ENCODE results near the gene DNAJC4. TPM values are rescaled to one million over a fixed set of nuclear protein-coding genes. Genes with fewer than 3 reads are reported as not detected.

DNAJC4 gene
- total RNA-seq, 1 experiment from 2014 or later = 19.5 TPM

DNA sequence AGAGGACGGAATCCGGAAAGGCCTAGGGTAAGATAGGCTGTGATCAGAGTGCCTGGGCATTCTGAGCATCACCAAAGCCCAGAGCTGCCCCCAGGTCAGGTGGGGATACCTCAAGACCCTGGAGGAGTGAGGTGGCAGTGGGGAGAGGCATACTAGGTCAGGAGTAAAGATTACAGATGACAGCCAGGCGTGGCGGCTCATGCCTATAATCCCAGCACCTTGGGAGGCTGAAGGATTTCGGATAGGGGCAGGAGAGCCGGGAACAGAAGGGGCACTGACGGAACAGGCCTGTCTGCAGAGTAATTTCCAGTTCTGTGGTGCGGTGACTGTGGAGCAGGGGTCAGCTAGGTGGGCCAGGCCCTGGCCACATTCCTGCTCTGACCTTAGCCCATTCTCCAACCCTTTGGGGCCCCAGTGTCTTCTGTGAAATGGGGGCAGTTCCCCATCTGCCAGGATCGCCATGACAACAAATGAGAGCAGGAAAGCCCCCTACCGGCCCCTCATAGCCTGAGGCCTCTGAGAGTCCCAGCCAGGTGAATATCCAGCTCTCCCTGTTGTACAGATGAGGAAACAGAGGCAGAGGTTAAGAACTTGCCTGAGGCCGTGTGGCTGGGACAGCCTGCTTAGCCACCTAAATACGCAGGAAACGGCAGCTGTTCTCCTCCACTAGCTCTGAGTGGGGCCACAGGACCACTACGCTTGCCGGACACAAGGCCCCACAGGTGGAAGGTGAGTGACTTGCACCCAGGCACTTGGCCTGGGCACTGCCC, 44.9 kb downstream of the DNAJC4 start:
- peak overlapping the region; percentile 79 for H3K27ac Mint-ChIP-seq (ENCODE audit: low read depth, unreplicated experiment)
- no peak overlapping the region for H3K4me3 Mint-ChIP-seq (ENCODE audit: unreplicated experiment)
- intact Hi-C loops (cut with micrococcal nuclease) = no loop called here
- POLR2A ChIA-PET = interaction anchor here (0.6 to 3.0 kb wide), 9 partner anchors 11 to 1696 kb away, joined by 3 to 24 read pairs (median 4); partner anchors contain the start of genes GPR137 and PLCB3
- no TSS peak for BruUV-seq (replicated peaks)
- no peaks in the 10 kb centered on the region for H3K9me3 Mint-ChIP-seq (ENCODE audit: unreplicated experiment)
- H3K27me3 Mint-ChIP-seq (ENCODE audit: insufficient read depth, unreplicated experiment) = no peaks in the 10 kb centered on the region
- TF ChIP-seq, protein P1, sequence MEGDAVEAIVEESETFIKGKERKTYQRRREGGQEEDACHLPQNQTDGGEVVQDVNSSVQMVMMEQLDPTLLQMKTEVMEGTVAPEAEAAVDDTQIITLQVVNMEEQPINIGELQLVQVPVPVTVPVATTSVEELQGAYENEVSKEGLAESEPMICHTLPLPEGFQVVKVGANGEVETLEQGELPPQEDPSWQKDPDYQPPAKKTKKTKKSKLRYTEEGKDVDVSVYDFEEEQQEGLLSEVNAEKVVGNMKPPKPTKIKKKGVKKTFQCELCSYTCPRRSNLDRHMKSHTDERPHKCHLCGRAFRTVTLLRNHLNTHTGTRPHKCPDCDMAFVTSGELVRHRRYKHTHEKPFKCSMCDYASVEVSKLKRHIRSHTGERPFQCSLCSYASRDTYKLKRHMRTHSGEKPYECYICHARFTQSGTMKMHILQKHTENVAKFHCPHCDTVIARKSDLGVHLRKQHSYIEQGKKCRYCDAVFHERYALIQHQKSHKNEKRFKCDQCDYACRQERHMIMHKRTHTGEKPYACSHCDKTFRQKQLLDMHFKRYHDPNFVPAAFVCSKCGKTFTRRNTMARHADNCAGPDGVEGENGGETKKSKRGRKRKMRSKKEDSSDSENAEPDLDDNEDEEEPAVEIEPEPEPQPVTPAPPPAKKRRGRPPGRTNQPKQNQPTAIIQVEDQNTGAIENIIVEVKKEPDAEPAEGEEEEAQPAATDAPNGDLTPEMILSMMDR (IDR thresholded peaks at IDR 0.05; ENCODE audit: unreplicated experiment) = no peak
- no peak for DNase-seq (ENCODE audit: unreplicated experiment)
- CTCF ChIA-PET = interaction anchor here (0.6 to 4.5 kb wide), 3 partner anchors 17 to 81 kb away, joined by 3 to 37 read pairs (median 23); partner anchors contain the start of gene CATSPERZ
- peaks cover 4% of the 10 kb centered on the region for H3K4me1 Mint-ChIP-seq (ENCODE audit: insufficient read depth, unreplicated experiment)
- H3K36me3 Mint-ChIP-seq (ENCODE audit: insufficient read depth, unreplicated experiment) = peaks cover 35% of the 10 kb centered on the region

DNA sequence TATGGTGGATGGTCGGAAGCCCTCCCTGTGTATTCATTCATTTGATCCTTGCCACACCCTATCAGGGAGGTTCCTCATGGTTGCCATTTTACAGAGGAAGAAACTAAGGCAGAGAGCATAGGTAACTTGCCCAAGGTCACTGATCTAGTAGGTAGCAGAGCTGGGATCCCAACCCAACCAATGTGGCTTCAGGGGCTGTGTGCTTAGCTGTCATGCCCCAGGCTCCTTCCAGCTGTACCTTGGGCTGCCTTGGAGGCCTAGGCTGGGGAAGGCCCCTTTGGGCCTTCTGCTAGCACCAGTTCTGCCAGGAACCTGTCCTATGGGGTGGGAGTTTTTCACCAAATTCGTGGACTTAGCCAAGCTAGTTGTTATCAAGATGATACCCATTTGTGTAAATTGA, 45.5 kb downstream of the DNAJC4 start:
- Mint-ChIP-seq H3K36me3 (ENCODE audit: insufficient read depth, unreplicated experiment) (peaks cover 39% of the 10 kb centered on the region), H3K4me1 (ENCODE audit: insufficient read depth, unreplicated experiment) (peaks cover 4% of the 10 kb centered on the region), H3K4me3 (ENCODE audit: unreplicated experiment) (no peak overlapping the region), H3K27me3 (ENCODE audit: insufficient read depth, unreplicated experiment) (no peaks in the 10 kb centered on the region), H3K9me3 (ENCODE audit: unreplicated experiment) (no peaks in the 10 kb centered on the region), H3K27ac (ENCODE audit: low read depth, unreplicated experiment) (peak overlapping the region; percentile 79)
- ChIA-PET POLR2A (interaction anchor here (0.8 to 3.0 kb wide), 11 partner anchors 8 to 76 kb away, joined by 3 to 24 read pairs (median 5); partner anchors contain the start of genes GPR137 and PLCB3), CTCF (interaction anchor here (0.6 to 4.5 kb wide), 4 partner anchors 16 to 80 kb away, joined by 3 to 37 read pairs (median 14); partner anchors contain the start of gene CATSPERZ)
- DNase-seq (ENCODE audit: unreplicated experiment) = no peak
- no TSS peak for BruUV-seq (replicated peaks)
- intact Hi-C loops (cut with micrococcal nuclease) = no loop called here
- TF ChIP-seq, protein P1 (IDR thresholded peaks at IDR 0.05; ENCODE audit: unreplicated experiment) = no peak

DNA sequence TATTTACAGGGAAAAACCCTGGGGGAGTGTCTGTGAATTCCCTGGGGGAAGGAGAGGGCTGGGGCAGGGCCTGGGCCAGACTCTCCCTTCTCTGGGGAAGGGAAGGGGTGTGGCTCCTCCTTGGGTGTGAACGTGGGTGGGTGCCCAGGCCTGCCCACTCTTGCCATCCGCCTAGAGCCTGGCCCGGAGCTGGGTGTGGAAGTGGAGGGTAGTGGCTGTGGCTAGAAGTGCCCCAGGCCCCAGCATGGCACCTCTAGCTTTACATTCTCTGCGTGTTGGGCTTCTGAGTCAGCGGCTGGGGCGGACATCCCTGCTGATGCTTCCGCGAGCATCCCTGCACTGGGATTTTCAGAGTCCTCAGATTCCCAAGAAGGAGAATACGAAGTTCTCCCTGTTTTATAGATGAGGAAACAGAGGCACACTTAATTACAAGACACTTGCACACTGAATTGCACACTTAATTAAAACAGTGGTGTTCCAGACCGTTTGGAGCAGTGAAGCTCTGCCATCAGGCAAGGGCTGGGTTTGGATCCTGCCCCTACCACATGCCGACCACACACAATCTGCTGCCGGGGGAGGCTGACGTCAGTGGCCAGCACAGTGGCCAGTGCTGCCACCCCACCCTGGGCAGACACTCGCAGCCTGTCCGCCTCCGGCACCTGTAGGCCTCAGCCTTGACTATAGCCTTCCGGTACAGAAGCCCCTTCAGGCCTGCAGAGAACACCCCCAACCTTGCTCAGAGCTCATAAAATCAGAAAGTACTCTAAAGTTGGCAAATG, 46.5 kb downstream of the DNAJC4 start:
- no peaks in the 10 kb centered on the region for H3K27me3 Mint-ChIP-seq (ENCODE audit: insufficient read depth, unreplicated experiment)
- H3K27ac Mint-ChIP-seq (ENCODE audit: low read depth, unreplicated experiment) = peak overlapping the region; percentile 79
- H3K36me3 Mint-ChIP-seq (ENCODE audit: insufficient read depth, unreplicated experiment) = peaks cover 49% of the 10 kb centered on the region
- H3K9me3 Mint-ChIP-seq (ENCODE audit: unreplicated experiment) = no peaks in the 10 kb centered on the region
- ChIA-PET POLR2A (interaction anchor here (0.6 to 3.0 kb wide), 21 partner anchors 9 to 591 kb away, joined by 3 to 24 read pairs (median 5); partner anchors contain the start of genes ESRRA, GPR137, NUDT22 and PLCB3), CTCF (interaction anchor here (0.6 to 4.5 kb wide), 6 partner anchors 26 to 676 kb away, joined by 3 to 37 read pairs (median 5); partner anchors contain the start of gene CATSPERZ)
- intact Hi-C loops (cut with micrococcal nuclease) = no loop called here
- TF ChIP-seq, protein P1 (IDR thresholded peaks at IDR 0.05; ENCODE audit: unreplicated experiment) = no peak
- DNase-seq (ENCODE audit: unreplicated experiment) = peak; percentile 90
- no TSS peak for BruUV-seq (replicated peaks)
- H3K4me1 Mint-ChIP-seq (ENCODE audit: insufficient read depth, unreplicated experiment) = peaks cover 4% of the 10 kb centered on the region
- peak overlapping the region; percentile 14 for H3K4me3 Mint-ChIP-seq (ENCODE audit: unreplicated experiment)
